ENCODE results near the gene RIT2. TPM values are rescaled to one million over a fixed set of nuclear protein-coding genes. Genes with fewer than 3 reads are reported as not detected.
"Not testable (repeated sequence)": the region's sequence is repeated elsewhere in the genome, so short reads cannot be mapped to it uniquely, and the experiment has no call there.

Gene RIT2
- total RNA-seq, 1 donor from 2014 or later = not detected

- Mint-ChIP-seq H3K9me3 (ENCODE audit: unreplicated experiment) (no peaks in the 10 kb centered on the region), H3K36me3 (ENCODE audit: unreplicated experiment) (no peaks in the 10 kb centered on the region), H3K4me3 (ENCODE audit: unreplicated experiment) (no peak overlapping the region), H3K27ac (ENCODE audit: unreplicated experiment) (no peak overlapping the region), H3K4me1 (ENCODE audit: low read depth, unreplicated experiment) (peaks cover 6% of the 10 kb centered on the region), H3K27me3 (ENCODE audit: unreplicated experiment) (no peaks in the 10 kb centered on the region)
- no peak for DNase-seq
- no peak for TF ChIP-seq CTCF (IDR thresholded peaks at IDR 0.05; ENCODE audit: partially characterized antibody, unreplicated experiment)
Observed at GRCh38 chr18:42745931-42746330, 369.6 kb downstream of the RIT2 start.

- Mint-ChIP-seq H3K27ac (ENCODE audit: unreplicated experiment) (no peak overlapping the region), H3K27me3 (ENCODE audit: unreplicated experiment) (no peaks in the 10 kb centered on the region), H3K4me1 (ENCODE audit: low read depth, unreplicated experiment) (peaks cover 6% of the 10 kb centered on the region), H3K4me3 (ENCODE audit: unreplicated experiment) (no peak overlapping the region), H3K9me3 (ENCODE audit: unreplicated experiment) (no peaks in the 10 kb centered on the region), H3K36me3 (ENCODE audit: unreplicated experiment) (no peaks in the 10 kb centered on the region)
- DNase-seq = no peak
- no peak for TF ChIP-seq CTCF (IDR thresholded peaks at IDR 0.05; ENCODE audit: partially characterized antibody, unreplicated experiment)
Observed at GRCh38 chr18:42745171-42745570, 370.3 kb downstream of the RIT2 start.

GRCh38 chr18:42743373-42744138, 371.9 kb downstream of the RIT2 start:
- Mint-ChIP-seq H3K9me3 (ENCODE audit: unreplicated experiment) (no peaks in the 10 kb centered on the region), H3K4me1 (ENCODE audit: low read depth, unreplicated experiment) (peaks cover 6% of the 10 kb centered on the region), H3K27ac (ENCODE audit: unreplicated experiment) (no peak overlapping the region), H3K4me3 (ENCODE audit: unreplicated experiment) (no peak overlapping the region), H3K27me3 (ENCODE audit: unreplicated experiment) (no peaks in the 10 kb centered on the region), H3K36me3 (ENCODE audit: unreplicated experiment) (no peaks in the 10 kb centered on the region)
- TF ChIP-seq CTCF (IDR thresholded peaks at IDR 0.05; ENCODE audit: partially characterized antibody, unreplicated experiment) = no peak
- no peak for DNase-seq

GRCh38 chr18:42742969-42743368, 372.5 kb downstream of the RIT2 start:
- H3K27ac Mint-ChIP-seq (ENCODE audit: unreplicated experiment) = no peak overlapping the region
- DNase-seq = no peak
- peaks cover 6% of the 10 kb centered on the region for H3K4me1 Mint-ChIP-seq (ENCODE audit: low read depth, unreplicated experiment)
- no peaks in the 10 kb centered on the region for H3K9me3 Mint-ChIP-seq (ENCODE audit: unreplicated experiment)
- no peak overlapping the region for H3K4me3 Mint-ChIP-seq (ENCODE audit: unreplicated experiment)
- H3K36me3 Mint-ChIP-seq (ENCODE audit: unreplicated experiment) = no peaks in the 10 kb centered on the region
- TF ChIP-seq CTCF (IDR thresholded peaks at IDR 0.05; ENCODE audit: partially characterized antibody, unreplicated experiment) = no peak
- no peaks in the 10 kb centered on the region for H3K27me3 Mint-ChIP-seq (ENCODE audit: unreplicated experiment)

GRCh38 chr18:42742474-42742873, 373.0 kb downstream of the RIT2 start:
- DNase-seq = no peak
- Mint-ChIP-seq H3K27me3 (ENCODE audit: unreplicated experiment) (no peaks in the 10 kb centered on the region), H3K4me1 (ENCODE audit: low read depth, unreplicated experiment) (peaks cover 6% of the 10 kb centered on the region), H3K27ac (ENCODE audit: unreplicated experiment) (no peak overlapping the region), H3K9me3 (ENCODE audit: unreplicated experiment) (no peaks in the 10 kb centered on the region), H3K4me3 (ENCODE audit: unreplicated experiment) (no peak overlapping the region), H3K36me3 (ENCODE audit: unreplicated experiment) (no peaks in the 10 kb centered on the region)
- no peak for TF ChIP-seq CTCF (IDR thresholded peaks at IDR 0.05; ENCODE audit: partially characterized antibody, unreplicated experiment)

- H3K27ac Mint-ChIP-seq (ENCODE audit: unreplicated experiment); H3K4me3 Mint-ChIP-seq (ENCODE audit: unreplicated experiment); H3K27me3 Mint-ChIP-seq (ENCODE audit: unreplicated experiment); H3K4me1 Mint-ChIP-seq (ENCODE audit: low read depth, unreplicated experiment); H3K9me3 Mint-ChIP-seq (ENCODE audit: unreplicated experiment); H3K36me3 Mint-ChIP-seq (ENCODE audit: unreplicated experiment); DNase-seq: not testable (repeated sequence)
Observed at GRCh38 chr18:42741805-42742347, 373.6 kb downstream of the RIT2 start.

GRCh38 chr18:42741299-42741698, 374.2 kb downstream of the RIT2 start:
- not testable (repeated sequence) for H3K4me3 Mint-ChIP-seq (ENCODE audit: unreplicated experiment); H3K4me1 Mint-ChIP-seq (ENCODE audit: low read depth, unreplicated experiment); H3K36me3 Mint-ChIP-seq (ENCODE audit: unreplicated experiment); H3K9me3 Mint-ChIP-seq (ENCODE audit: unreplicated experiment); H3K27ac Mint-ChIP-seq (ENCODE audit: unreplicated experiment); H3K27me3 Mint-ChIP-seq (ENCODE audit: unreplicated experiment); DNase-seq
